BJ (cell line): ENCODE measurements around the gene LDLRAD4. TPM values are rescaled to one million over a fixed set of nuclear protein-coding genes. Genes with fewer than 3 reads are reported as not detected.

Experiments used
- CTCF ChIA-PET: fragments of 350-600 bp; formaldehyde crosslinking; extraction: SDS; loops from one replicate; lab custom pipeline; 2021; ENCODE audit warnings: antibody characterized with exemption, inconsistent platforms; lab: Yijun Ruan, JAX
- POLR2A ChIA-PET: fragments of 300-600 bp; sonication (Branson Sonifier 250); formaldehyde crosslinking; extraction: SDS; loops from one replicate; lab custom pipeline; 2021; ENCODE audit warnings: antibody characterized with exemption; lab: Charles Lee
- DNase-seq: peaks from one replicate; pipeline ENCODE4 v3.0.0-alpha.2; 2011; ENCODE audit warnings: low read depth
- H3K27me3 ChIP-seq: 2 replicates; pipeline ENCODE4 v1.6.0; 2011; ENCODE audit warnings: low read length; ENCODE audit not compliant: control insufficient read depth, insufficient read depth
- H3K36me3 ChIP-seq: 2 replicates; pipeline ENCODE4 v1.5.1; 2011; ENCODE audit warnings: low read length; ENCODE audit not compliant: control insufficient read depth, insufficient read depth
- H3K4me3 ChIP-seq: 2 replicates; pipeline ENCODE4 v1.5.1; 2011; ENCODE audit warnings: low read depth, mild to moderate bottlenecking, control low read depth, low read length
- polyA plus RNA-seq: library from polyadenylated mRNA; depleted of rRNA; stranded (reverse); fragments of >200 nt; gene quantifications from 2 replicates; pipeline ENCODE4 v1.2.3, GENCODE V29; 2011
- TF ChIP-seq, protein P1 (sequence below): IDR thresholded peaks from 2 replicates; pipeline ENCODE4 v1.5.1; 2011; ENCODE audit warnings: low read depth, mild to moderate bottlenecking, control low read depth, inconsistent platforms, low read length, moderate library complexity; ENCODE audit not compliant: insufficient read depth

LDLRAD4 gene
- polyA plus RNA-seq, 1 experiment, result not detected

DNA sequence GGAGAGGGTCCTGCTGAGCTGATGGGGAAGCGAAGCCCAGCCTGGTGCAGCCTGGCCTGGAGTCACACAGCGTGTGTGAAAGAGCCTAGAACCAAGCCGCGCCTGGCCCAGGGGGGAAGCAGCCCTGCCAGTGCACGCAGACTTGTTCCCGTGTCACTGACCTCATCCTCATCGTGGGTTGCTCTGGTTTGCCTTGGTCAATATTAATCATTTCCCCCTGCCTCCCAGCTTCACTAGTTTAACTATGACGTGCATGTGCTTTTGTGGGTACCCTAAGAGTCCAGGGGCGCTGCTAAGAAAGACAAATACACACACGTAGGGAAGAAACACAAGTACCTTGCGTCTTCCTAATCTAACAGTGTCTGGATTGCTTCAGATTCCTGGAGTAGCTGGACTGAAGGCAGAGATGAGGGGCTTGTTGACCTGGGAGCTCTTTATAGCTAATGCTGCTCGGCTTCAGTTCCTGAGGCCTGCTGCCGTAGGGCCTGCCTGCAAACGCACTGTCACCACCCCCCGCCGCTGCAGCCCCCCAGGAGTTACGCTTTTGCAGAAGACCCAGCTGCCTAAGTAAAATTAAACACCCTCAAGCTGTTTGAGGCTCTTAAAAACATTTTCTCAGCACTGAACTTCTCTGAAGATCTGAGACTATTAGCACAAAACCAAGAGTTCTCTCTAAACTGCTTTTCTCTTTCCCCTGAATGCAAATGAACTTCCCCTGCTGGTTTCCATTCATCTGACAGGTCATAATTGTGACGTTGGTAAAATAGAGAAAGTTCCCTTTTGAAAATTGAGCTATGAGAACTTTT is 348.6 kb downstream of the LDLRAD4 start:
- Histone ChIP-seq H3K27me3 (no peaks in the 10 kb centered on the region), H3K36me3 (no peaks in the 10 kb centered on the region), H3K4me3 (no peak overlapping the region)
- ChIA-PET POLR2A (no interaction called here), CTCF (interaction anchor here (1.4 kb wide), 1 partner anchor 63 kb away, joined by 6 read pairs; no protein-coding TSS in a partner anchor)
- DNase-seq, result no peak
- TF ChIP-seq, protein P1, sequence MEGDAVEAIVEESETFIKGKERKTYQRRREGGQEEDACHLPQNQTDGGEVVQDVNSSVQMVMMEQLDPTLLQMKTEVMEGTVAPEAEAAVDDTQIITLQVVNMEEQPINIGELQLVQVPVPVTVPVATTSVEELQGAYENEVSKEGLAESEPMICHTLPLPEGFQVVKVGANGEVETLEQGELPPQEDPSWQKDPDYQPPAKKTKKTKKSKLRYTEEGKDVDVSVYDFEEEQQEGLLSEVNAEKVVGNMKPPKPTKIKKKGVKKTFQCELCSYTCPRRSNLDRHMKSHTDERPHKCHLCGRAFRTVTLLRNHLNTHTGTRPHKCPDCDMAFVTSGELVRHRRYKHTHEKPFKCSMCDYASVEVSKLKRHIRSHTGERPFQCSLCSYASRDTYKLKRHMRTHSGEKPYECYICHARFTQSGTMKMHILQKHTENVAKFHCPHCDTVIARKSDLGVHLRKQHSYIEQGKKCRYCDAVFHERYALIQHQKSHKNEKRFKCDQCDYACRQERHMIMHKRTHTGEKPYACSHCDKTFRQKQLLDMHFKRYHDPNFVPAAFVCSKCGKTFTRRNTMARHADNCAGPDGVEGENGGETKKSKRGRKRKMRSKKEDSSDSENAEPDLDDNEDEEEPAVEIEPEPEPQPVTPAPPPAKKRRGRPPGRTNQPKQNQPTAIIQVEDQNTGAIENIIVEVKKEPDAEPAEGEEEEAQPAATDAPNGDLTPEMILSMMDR, result no peak

- Histone ChIP-seq H3K36me3 (no peaks in the 10 kb centered on the region), H3K4me3 (no peak overlapping the region), H3K27me3 (no peaks in the 10 kb centered on the region)
- CTCF ChIA-PET, result interaction anchor here (0.6 to 0.9 kb wide), 2 partner anchors 8 to 32 kb away, joined by 3 read pairs; no protein-coding TSS in a partner anchor
- TF ChIP-seq, protein P1, result no peak
- no peak for DNase-seq
- POLR2A ChIA-PET, result no interaction called here
Measured at GRCh38 chr18:13568443-13569392, 350.2 kb downstream of the LDLRAD4 start.

DNA sequence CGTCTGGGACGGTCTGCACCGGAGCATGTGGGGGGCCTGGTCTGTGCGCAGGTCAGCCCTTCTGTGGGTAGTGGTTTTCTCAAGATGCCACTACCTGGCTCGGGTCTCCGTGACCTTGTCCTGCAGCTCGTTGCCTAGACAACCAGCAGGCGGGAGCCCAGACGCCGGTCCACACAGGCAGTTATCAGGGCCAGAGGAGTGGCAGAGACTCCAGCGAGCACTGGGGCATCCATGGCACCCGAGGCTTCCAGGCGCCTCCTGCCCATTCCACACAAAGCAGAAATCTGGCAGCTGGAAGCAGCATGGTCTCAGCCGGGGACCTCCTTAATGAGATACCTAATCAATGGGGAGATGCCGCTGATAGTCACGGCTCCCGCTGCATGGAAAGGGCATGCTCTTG is 351.7 kb downstream of the LDLRAD4 start:
- no peak for DNase-seq
- Histone ChIP-seq H3K36me3 (no peaks in the 10 kb centered on the region), H3K27me3 (no peaks in the 10 kb centered on the region), H3K4me3 (no peak overlapping the region)
- TF ChIP-seq, protein P1, result no peak
- POLR2A ChIA-PET, result no interaction called here
- CTCF ChIA-PET, result interaction anchor here (0.7 to 1.6 kb wide), 2 partner anchors 10 to 42 kb away, joined by 3 to 4 read pairs; no protein-coding TSS in a partner anchor

DNA sequence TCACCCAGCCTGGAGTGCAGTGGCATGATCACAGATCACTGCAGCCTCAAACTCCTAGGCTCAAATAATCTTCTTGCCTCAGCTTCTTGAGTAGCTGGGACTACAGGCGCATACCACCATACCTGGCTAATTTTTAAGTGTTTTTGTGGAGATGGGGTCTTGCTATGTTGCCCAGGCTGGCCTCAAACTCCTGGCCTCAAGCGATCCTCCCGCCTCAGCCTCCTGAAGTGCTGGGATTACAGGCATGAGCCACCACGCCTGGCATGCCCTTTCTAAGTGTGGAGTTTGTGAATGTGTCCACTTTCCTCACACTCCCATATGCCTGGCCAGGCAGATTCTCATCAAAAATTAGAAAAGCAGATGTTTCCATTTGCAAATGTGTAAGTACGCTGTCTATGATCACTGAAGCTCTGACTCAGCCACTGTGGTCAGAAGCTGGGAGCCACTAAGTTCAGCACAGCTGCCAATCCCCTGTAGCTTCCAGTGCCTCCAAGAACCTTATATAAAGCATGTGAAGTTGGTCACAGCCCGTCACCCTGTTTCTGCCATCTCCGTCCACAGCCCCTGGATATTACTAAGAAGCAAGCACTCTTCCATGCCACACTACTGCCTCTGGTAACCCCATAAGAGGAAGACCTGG is 352.4 kb downstream of the LDLRAD4 start:
- POLR2A ChIA-PET, result interaction anchor here (0.6 kb wide), 1 partner anchor 20 kb away, joined by 3 read pairs; no protein-coding TSS in a partner anchor
- TF ChIP-seq, protein P1, result no peak
- DNase-seq, result no peak
- Histone ChIP-seq H3K36me3 (no peaks in the 10 kb centered on the region), H3K27me3 (no peaks in the 10 kb centered on the region), H3K4me3 (no peak overlapping the region)
- CTCF ChIA-PET, result interaction anchor here (0.7 to 1.6 kb wide), 2 partner anchors 11 to 41 kb away, joined by 3 to 4 read pairs; no protein-coding TSS in a partner anchor
